Thoracic aorta (tissue), 2 donors: ENCODE measurements around the gene ENTPD7. TPM values are rescaled to one million over a fixed set of nuclear protein-coding genes. Genes with fewer than 3 reads are reported as not detected.
"Not testable (repeated sequence)": the region's sequence is repeated elsewhere in the genome, so short reads cannot be mapped to it uniquely, and the experiment has no call there.

Experiments used
- ATAC-seq: fragments of 150-250 bp; one replicate; pipeline ENCODE4 v1.8.0; 2017; ENCODE audit warnings: low read depth; ENCODE audit not compliant: insufficient number of reproducible peaks, low FRiP score
- DNase-seq: peaks from one replicate; pipeline ENCODE4 v3.0.0-alpha.2; 2020; ENCODE audit warnings: low spot score
- H3K27ac ChIP-seq, 2 donors: fragments of 200-600 bp; sonication (generic); 1 replicate in 1 of 2; 2 replicates in 1 of 2; pipeline ENCODE4 v1.5.1; 2016; ENCODE audit warnings: mild to moderate bottlenecking in 2 of 2, moderate library complexity in 2 of 2
- H3K27me3 ChIP-seq: fragments of 200-600 bp; sonication (generic); replicated peaks from 2 replicates; pipeline ENCODE4 v1.6.0; 2016; ENCODE audit warnings: mild to moderate bottlenecking; ENCODE audit not compliant: insufficient read depth
- H3K36me3 ChIP-seq: fragments of 200-600 bp; sonication (generic); one replicate; pipeline ENCODE4 v1.5.1; 2016
- H3K4me1 ChIP-seq, 2 donors: fragments of 200-600 bp; sonication (generic); 1 replicate in 1 of 2; 2 replicates in 1 of 2; pipeline versions ENCODE4 v1.5.1 to v1.6.0; 2016; ENCODE audit warnings: low read depth in 2 of 2, mild to moderate bottlenecking in 1 of 2; ENCODE audit not compliant: control insufficient read depth in 1 of 2
- H3K4me3 ChIP-seq: fragments of 200-600 bp; sonication (generic); 2 replicates; pipeline ENCODE4 v1.5.1; 2016; ENCODE audit warnings: mild to moderate bottlenecking
- H3K9me3 ChIP-seq: fragments of 200-600 bp; sonication (generic); 2 replicates; pipeline ENCODE4 v1.5.1; 2016
- CTCF ChIP-seq: fragments of 200-600 bp; sonication (generic); IDR thresholded peaks from one replicate; pipeline ENCODE4 v1.5.1; 2019; ENCODE audit warnings: antibody characterized with exemption
- total RNA-seq, 2 donors: library from RNA; depleted of rRNA; stranded (reverse); fragments of >200 nt; gene quantifications; one replicate each; pipeline versions ENCODE4 v1.1.0 to v1.2.3, GENCODE V29; 2016

ENTPD7 gene
- total RNA-seq, 2 donors from 2014 or later, result 8.1 to 14.8 TPM

- Histone ChIP-seq H3K36me3 (peaks cover 41% of the 10 kb centered on the region), H3K27me3 (no peaks in the 10 kb centered on the region), H3K4me1 (no peaks in the 10 kb centered on the region), H3K27ac (no peak overlapping the region), H3K4me3 (no peak overlapping the region), H3K9me3 (no peaks in the 10 kb centered on the region)
- TF ChIP-seq CTCF, result no peak
- ATAC-seq (no peak), DNase-seq (no peak)
These were observed 61.1 kb downstream of the ENTPD7 start for GRCh38 chr10:99720387-99720786.

- no peak for ATAC-seq
- H3K27ac ChIP-seq, result no peak overlapping the region
- no peak for TF ChIP-seq CTCF
These were observed 70.7 kb downstream of the ENTPD7 start for GRCh38 chr10:99730026-99730425.

GRCh38 chr10:99731306-99732032 is 72.2 kb downstream of the ENTPD7 start:
- ATAC-seq (peak; percentile 18), DNase-seq (no peak)
- Histone ChIP-seq H3K27me3 (no peaks in the 10 kb centered on the region), H3K36me3 (peaks cover under 1% of the 10 kb centered on the region), H3K4me3 (peak overlapping the region; percentile 98), H3K9me3 (no peaks in the 10 kb centered on the region), H3K4me1 (peaks cover 22 to 25% of the 10 kb centered on the region in 2 donors), H3K27ac (peak overlapping the region; percentile 89 to 90)
- no peak for TF ChIP-seq CTCF

More at GRCh38 chr10:99730026-99730425, 70.7 kb downstream of the ENTPD7 start:
- no peak overlapping the region for H3K4me3 ChIP-seq
- no peak for DNase-seq
- H3K27me3 ChIP-seq, result no peaks in the 10 kb centered on the region
- no peaks in the 10 kb centered on the region for H3K9me3 ChIP-seq
- peaks cover 22 to 25% of the 10 kb centered on the region in 2 donors for H3K4me1 ChIP-seq
- peaks cover 13% of the 10 kb centered on the region for H3K36me3 ChIP-seq

GRCh38 chr10:99732033-99732842 is 72.9 kb downstream of the ENTPD7 start, which contains the start of the genes COX15 and CUTC:
Gene COX15, minus strand, starts transcription at chr10:99732127. Its CDS starts 78 bp downstream, at chr10:99732049.
Gene CUTC, plus strand, starts transcription at chr10:99732234. Its CDS starts 115 bp downstream, at chr10:99732349.
- H3K9me3 ChIP-seq, result no peaks in the 10 kb centered on the region
- H3K4me3 ChIP-seq, result peak within 1 kb of the TSS; percentile 98
- H3K36me3 ChIP-seq, result no peaks in the 10 kb centered on the region
- TF ChIP-seq CTCF, result peak; percentile 45
- peaks cover 22 to 25% of the 10 kb centered on the region in 2 donors for H3K4me1 ChIP-seq
- peak within 1 kb of the TSS; percentile 89 to 90 for H3K27ac ChIP-seq
- no peaks in the 10 kb centered on the region for H3K27me3 ChIP-seq
- peak; percentile 97 for ATAC-seq
- DNase-seq, result peak; percentile 84

GRCh38 chr10:99733366-99733765 is 74.1 kb downstream of the ENTPD7 start:
- ATAC-seq, result no peak
- Histone ChIP-seq H3K4me3 (peak overlapping the region; percentile 98), H3K27ac (no peak overlapping the region)

GRCh38 chr10:99734111-99734510 is 74.8 kb downstream of the ENTPD7 start:
- not testable (repeated sequence) for H3K27me3 ChIP-seq, ATAC-seq, DNase-seq, H3K9me3 ChIP-seq, H3K36me3 ChIP-seq, H3K27ac ChIP-seq, H3K4me3 ChIP-seq
- H3K4me1 ChIP-seq, result peaks cover 22 to 25% of the 10 kb centered on the region in 2 donors

More at GRCh38 chr10:99733366-99733765, 74.1 kb downstream of the ENTPD7 start:
- Histone ChIP-seq H3K27me3 (no peaks in the 10 kb centered on the region), H3K36me3 (no peaks in the 10 kb centered on the region), H3K9me3 (no peaks in the 10 kb centered on the region), H3K4me1 (peaks cover 22 to 25% of the 10 kb centered on the region in 2 donors)
- no peak for DNase-seq
- TF ChIP-seq CTCF, result no peak
